Astrocyte of the spinal cord (primary cell): ENCODE data around the gene PCSK6.

ENCODE experiments used
- DNase-seq: peaks from one replicate; pipeline ENCODE4 v3.0.0; 2011; ENCODE audit warnings: low read depth, low spot score
- H3K4me3 ChIP-seq: 2 replicates; pipeline ENCODE4 v1.5.1; 2011; ENCODE audit warnings: low read depth, mild to moderate bottlenecking, low read length, moderate library complexity
- CTCF ChIP-seq: IDR thresholded peaks from 2 replicates; pipeline ENCODE4 v1.5.1; 2012; ENCODE audit warnings: low read depth, mild to moderate bottlenecking, low read length, inconsistent platforms
- in situ Hi-C: cut with HindIII; loops from 2 replicates; pipeline ENCODE4 v1.10.0; 2017; ENCODE audit warnings: low sequenced_read_pairs

Gene PCSK6

GRCh38 chr15:101535170-101535902, 45.8 kb upstream of the PCSK6 start:
- no peak for TF ChIP-seq CTCF
- in situ Hi-C loops = no loop called here
- DNase-seq = no peak
- no peak overlapping the region for H3K4me3 ChIP-seq

- in situ Hi-C loops = no loop called here
- TF ChIP-seq CTCF = no peak
- DNase-seq = no peak
- no peak overlapping the region for H3K4me3 ChIP-seq
These were observed 45.0 kb upstream of the PCSK6 start for GRCh38 chr15:101534376-101534970.

- no peak overlapping the region for H3K4me3 ChIP-seq
- TF ChIP-seq CTCF = no peak
- in situ Hi-C loops = no loop called here
- DNase-seq = no peak
These were observed 44.0 kb upstream of the PCSK6 start for GRCh38 chr15:101533371-101534140.

GRCh38 chr15:101532865-101533264, 43.4 kb upstream of the PCSK6 start:
- in situ Hi-C loops = no loop called here
- no peak for TF ChIP-seq CTCF
- no peak overlapping the region for H3K4me3 ChIP-seq
- no peak for DNase-seq

- no peak for TF ChIP-seq CTCF
- no peak overlapping the region for H3K4me3 ChIP-seq
- in situ Hi-C loops = no loop called here
- DNase-seq = no peak
These were observed 41.7 kb upstream of the PCSK6 start for GRCh38 chr15:101531170-101531569.

GRCh38 chr15:101530224-101530958, 40.9 kb upstream of the PCSK6 start:
- TF ChIP-seq CTCF = no peak
- in situ Hi-C loops = no loop called here
- no peak overlapping the region for H3K4me3 ChIP-seq
- DNase-seq = no peak
